GM12892 (cell line): Measurements from ENCODE around the gene STRA6. TPM values are rescaled to one million over a fixed set of nuclear protein-coding genes. Genes with fewer than 3 reads are reported as not detected.

Experiments
- DNase-seq: peaks from one replicate; pipeline ENCODE4 v3.0.0; 2011; ENCODE audit not compliant: insufficient read length
- FAIRE-seq: peaks from 2 replicates; lab custom pipeline; 2011; peaks lifted over from hg19 to GRCh38; lab: Jason Lieb, UNC
- POLR2A ChIP-seq: IDR thresholded peaks from 2 replicates; pipeline ENCODE4 v1.6.1; 2011; ENCODE audit warnings: low read depth, low read length, control low read depth
- POLR2AphosphoS5 ChIP-seq: IDR thresholded peaks from 2 replicates; pipeline ENCODE4 v1.6.1; 2011; ENCODE audit warnings: low read depth, low read length, control low read depth
- TAF1 ChIP-seq: IDR thresholded peaks from 2 replicates; pipeline ENCODE4 v1.6.1; 2011; ENCODE audit warnings: low read depth, mild to moderate bottlenecking, control low read depth, low read length, borderline replicate concordance
- polyA plus RNA-seq: library from polyadenylated mRNA; unstranded; fragments of >200 nt; gene quantifications from one replicate; pipeline ENCODE4 v1.2.1, GENCODE V29; 2012; ENCODE audit warnings: missing spikeins, inconsistent platforms; ENCODE audit not compliant: missing spikeins

STRA6 gene
- 13.1 TPM for polyA plus RNA-seq

DNA sequence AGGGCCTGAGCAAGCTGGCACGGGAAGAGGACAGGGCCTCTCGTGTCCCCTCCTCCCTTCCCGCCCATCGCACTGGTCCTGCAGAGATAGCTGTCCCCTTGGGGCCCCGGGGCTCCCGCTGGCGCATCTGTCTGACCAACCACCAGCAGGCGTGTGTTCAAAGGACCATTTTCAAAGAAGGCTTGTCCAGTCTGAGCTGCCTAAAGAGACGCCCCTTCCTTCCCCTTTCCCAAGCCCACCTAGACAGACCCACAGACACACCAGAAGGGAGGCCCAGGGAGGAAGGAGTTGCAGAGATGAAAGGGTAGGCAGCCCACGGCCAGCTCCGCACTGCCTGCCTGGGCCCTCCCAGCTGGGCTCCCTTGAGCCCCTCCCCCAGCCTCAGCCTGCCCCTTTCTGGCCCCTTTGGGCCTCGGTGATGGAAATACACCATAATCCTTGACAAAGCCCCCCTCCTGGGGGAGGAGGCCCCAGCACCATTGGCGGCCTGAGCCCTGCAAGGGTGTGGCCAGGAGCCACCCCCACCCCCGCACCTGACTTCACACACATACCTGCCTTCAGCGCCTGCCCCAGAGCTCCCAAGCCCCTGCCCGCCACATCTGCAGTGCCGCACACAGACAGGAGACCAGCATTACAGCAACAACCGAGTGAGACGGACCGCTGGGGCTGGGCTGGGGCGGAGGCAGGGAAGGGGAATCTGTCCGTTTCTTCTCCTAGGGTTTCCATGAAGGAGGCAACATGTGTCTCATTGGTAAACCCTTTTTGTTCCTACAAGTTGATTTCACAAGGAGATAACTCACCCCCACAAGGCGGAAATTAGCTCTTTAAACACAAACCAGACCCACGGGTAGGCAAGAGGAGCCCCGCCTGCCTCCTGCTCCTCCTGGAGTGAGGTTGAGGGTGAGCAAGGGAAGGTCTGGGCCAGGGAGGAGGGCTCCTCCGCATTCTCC is at the start of gene STRA6:
STRA6 (minus strand) TSS at position 336 of the 950 bp plus-strand sequence. CDS start 520 bp downstream, outside the sequence.
- DNase-seq (no peak), FAIRE-seq (no peak)
- no peak for TF ChIP-seq POLR2AphosphoS5

GRCh38 chr15:74252291-74252690 is 49.7 kb upstream of the STRA6 start:
- FAIRE-seq: no peak

DNA sequence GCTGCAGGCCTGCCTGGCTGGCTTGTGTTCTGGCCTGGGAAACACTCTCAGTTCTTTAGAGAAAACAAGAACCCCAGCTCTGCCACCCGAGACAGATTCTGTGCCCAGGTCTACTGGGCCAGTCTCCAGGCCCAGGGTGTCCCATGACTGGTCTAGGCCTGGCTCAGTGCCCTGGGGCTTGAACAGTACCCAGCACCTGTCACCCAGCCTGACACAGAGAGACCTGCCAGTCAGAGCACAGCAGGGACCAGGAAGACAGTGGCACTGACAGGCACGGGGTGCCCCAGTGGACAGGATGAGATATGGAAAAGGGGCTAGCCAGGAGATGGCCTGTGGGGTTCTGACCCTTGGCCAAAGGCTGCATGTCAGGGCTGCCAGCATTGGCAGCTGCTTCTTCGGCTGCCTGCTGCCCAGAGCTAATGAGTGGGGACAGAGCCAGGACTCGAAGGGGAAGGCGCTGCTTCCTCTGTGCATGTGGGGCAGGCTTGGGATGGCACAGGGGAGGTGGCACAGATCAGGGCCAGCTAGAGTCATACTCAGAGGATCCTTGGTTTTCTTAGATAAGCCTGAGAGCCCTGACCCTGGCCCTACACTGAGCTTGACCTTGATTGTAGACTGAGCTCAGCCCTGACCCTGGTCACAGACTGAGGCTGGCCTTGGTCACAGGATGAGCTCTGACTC is 48.7 kb upstream of the STRA6 start:
- FAIRE-seq: no peak
- no peak for DNase-seq

More at GRCh38 chr15:74252291-74252690, 49.7 kb upstream of the STRA6 start:
- DNase-seq: no peak
- TF ChIP-seq TAF1 (no peak), POLR2AphosphoS5 (no peak), POLR2A (no peak)

GRCh38 chr15:74250266-74250665 is 47.7 kb upstream of the STRA6 start:
- TF ChIP-seq TAF1 (no peak), POLR2A (no peak), POLR2AphosphoS5 (no peak)
- DNase-seq (no peak), FAIRE-seq (no peak)

More for the DNA sequence above, 48.7 kb upstream of the STRA6 start:
- TF ChIP-seq POLR2AphosphoS5 (no peak), TAF1 (no peak), POLR2A (no peak)

DNA sequence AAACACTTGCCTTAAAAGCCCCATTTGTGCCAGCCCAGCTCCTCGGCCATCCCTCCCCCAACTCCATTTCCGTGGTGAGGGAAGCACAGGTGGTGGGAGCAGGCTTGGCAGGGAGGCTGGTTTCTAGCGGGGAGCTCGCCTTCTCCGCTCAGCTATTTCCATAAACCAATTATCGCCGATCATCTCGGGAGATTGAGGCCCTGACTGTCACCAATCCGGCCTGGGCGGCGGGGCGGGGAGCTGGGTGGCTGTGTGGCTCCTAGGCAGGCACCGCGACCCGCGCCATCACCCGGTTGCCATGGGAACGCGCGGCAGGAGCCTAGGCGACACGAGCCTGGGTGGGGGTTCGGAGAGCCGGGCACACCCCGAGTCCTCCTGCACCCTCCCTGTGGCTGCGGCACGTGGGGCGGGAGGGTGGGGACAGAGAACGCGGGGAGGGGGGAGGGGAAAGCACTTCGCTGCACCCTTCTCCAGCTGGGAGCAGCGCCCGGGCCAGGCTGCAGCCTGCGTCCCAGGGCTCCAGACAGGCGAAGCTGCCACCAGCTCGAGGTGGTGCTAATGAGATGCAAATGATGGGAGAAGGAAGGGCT is 42.9 kb upstream of the STRA6 start:
- no peak for FAIRE-seq
- no peak for DNase-seq

DNA sequence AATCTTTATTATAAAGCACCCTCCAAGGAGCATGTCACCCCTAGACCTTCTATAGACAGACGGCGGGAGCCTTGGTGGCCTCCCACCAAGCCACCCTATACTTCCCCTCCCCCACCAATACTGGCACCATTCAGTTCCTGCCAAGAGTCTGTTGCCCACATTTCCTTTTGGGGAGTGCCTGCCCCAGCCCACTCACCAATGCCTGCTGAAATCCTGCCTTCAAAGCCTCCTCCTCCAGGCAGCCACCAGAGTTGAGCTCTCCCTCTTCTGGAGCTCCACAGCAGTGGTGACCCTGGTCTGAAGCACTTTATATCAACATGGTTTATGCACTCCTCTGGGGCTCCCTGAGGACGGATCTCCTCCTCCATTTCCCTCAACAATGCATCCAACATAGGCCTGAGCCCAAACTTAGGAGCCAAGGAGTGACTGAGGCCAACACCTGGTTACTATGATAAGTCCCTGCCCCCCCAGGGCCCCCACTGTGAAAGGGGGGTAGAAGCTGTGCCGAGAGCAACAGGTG is 42.3 kb upstream of the STRA6 start:
- TF ChIP-seq POLR2A: no peak
- TF ChIP-seq POLR2AphosphoS5: no peak
- no peak for DNase-seq
- FAIRE-seq: no peak

More for the DNA sequence above, 42.9 kb upstream of the STRA6 start:
- TF ChIP-seq TAF1: no peak
- TF ChIP-seq POLR2A: no peak
- no peak for TF ChIP-seq POLR2AphosphoS5

DNA sequence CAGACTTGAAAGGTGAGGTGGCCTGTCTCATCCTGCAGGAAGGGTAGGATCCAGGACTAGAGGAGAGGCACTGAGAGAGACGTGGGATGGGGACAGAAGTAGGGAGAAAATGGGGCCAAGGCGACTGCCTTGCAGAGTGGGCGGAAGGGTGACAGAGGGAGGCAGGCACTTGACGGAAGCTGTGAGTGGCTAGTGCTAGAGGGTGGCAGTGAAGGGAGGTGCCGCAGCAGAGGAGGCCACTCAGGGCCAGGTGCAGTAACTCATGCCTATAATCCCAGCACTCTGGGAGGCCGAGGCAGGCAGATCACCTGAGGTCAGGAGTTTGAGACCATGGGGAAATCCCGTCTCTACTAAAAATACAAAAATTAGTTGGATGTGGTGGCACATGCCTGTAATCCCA is 40.8 kb upstream of the STRA6 start:
- FAIRE-seq (no peak), DNase-seq (no peak)
- TF ChIP-seq POLR2AphosphoS5: no peak
- TF ChIP-seq POLR2A: no peak
- no peak for TF ChIP-seq TAF1

GRCh38 chr15:74242441-74243185 is 40.0 kb upstream of the STRA6 start:
- DNase-seq: no peak
- TF ChIP-seq TAF1: no peak
- no peak for TF ChIP-seq POLR2AphosphoS5
- no peak for TF ChIP-seq POLR2A

DNA sequence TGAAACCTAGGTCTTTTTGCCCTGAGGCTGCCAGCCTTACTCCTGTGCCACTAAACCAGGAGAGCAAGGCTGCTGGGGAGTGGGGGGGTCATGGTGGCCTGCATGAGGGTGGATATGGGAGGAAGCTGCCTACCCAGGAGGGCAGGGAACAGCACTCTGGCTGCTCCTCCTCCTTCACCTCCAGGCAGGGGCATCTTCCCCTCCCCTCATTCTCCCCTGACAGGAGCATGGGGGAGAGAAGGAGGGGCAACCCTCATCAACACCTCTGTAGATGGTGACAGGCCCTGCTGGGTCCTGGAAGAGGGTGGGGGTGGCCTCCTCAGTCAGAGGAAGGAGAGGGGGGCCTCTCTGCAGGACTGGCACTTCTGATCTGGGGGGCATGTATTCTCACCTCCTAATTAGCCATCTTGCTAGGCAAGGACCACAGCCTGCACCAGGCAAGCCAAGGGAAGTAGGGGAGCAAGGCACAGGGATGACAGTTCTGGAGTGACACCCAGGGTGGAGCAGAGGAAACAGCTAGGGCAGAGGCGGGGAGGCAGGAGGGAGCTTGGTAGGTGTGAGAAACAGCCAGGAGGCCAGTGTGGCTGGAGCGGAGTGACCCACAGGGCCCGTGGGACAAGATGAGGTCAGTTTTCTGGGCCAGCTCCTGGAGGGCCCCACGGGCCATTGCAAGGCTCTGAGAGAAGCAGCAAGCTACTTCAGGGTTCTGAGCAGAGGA is 38.5 kb upstream of the STRA6 start:
- DNase-seq (no peak), FAIRE-seq (no peak)
- no peak for TF ChIP-seq TAF1
- no peak for TF ChIP-seq POLR2AphosphoS5
- no peak for TF ChIP-seq POLR2A

More at GRCh38 chr15:74242441-74243185, 40.0 kb upstream of the STRA6 start:
- no peak for FAIRE-seq

- TF ChIP-seq TAF1 (no peak), POLR2A (no peak), POLR2AphosphoS5 (no peak)
- FAIRE-seq: no peak
- no peak for DNase-seq
These were observed 37.5 kb upstream of the STRA6 start for GRCh38 chr15:74240002-74240568.
